ENCODE measurements around the gene UBR4.
"Not testable (repeated sequence)": the region's sequence is repeated elsewhere in the genome, so short reads cannot be mapped to it uniquely, and the experiment has no call there.

The UBR4 gene

DNA sequence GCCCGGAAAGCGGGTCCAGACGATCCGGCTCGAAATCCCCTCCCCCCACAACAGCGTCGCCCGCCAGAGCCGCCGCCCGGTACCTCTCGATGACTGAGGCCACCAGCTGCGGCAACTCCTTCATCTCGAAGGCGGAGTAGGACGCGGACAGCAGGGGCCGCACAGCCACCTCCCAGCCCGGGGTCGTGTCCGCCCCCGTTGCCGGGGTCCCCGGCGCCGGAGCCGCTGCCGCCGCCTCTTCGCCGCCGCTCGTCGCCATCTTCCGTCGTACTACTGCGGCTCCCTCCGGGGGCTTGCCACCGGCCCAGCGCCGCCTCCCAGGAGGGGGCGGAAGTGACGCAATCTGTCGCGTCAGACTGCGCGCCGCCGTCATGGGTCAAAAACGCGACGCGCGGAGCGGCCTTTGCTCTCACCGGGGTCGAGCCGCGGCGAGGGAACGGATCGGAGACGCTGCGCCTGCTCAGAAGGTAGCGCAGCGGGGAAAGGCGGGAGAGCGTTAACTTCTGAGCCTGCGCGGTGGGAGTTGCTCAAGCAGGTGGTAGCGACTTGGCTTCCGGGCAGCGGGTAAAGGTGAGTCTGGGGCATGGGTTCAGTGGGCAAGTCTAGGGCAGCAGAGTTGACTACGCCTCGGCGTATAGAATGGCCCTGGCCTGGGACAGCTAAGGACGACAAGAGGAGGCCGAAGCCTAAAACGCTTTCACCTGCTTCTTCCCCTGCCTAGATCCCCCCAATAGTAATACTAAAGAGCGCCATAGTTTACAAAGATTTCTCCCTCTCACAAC lies at the start of gene UBR4:
Gene UBR4 (minus strand): TSS at position 277 of the 782 bp plus-strand sequence. CDS start 18 bp downstream, at position 259.
- no peaks in the 10 kb centered on the region for H3K9me3 ChIP-seq (ENCODE audit: low read depth, low read length)
- H3K27ac ChIP-seq: peak within 1 kb of the TSS; percentile 77
- H3K4me3 ChIP-seq: peak within 1 kb of the TSS; percentile 90
- H3K9ac ChIP-seq (ENCODE audit: insufficient read length): peak within 1 kb of the TSS; percentile 95
- H3K36me3 ChIP-seq (ENCODE audit: insufficient read depth, low read length): peaks cover 31% of the 10 kb centered on the region
- peak; percentile 44 for DNase-seq (ENCODE audit: low read depth, low spot score)
- no peak for TF ChIP-seq EZH2 (IDR thresholded peaks at IDR 0.05)
- TF ChIP-seq POLR2AphosphoS5 (IDR thresholded peaks at IDR 0.05; ENCODE audit: borderline replicate concordance, low read depth, low read length): peak; percentile 94; the same call in 1 of the 2 replicates
- TF ChIP-seq FOXP2 (optimal IDR thresholded peaks at IDR 0.05; ENCODE audit: control extremely low read depth, extremely low read length, insufficient read depth): peak; percentile 66

DNA sequence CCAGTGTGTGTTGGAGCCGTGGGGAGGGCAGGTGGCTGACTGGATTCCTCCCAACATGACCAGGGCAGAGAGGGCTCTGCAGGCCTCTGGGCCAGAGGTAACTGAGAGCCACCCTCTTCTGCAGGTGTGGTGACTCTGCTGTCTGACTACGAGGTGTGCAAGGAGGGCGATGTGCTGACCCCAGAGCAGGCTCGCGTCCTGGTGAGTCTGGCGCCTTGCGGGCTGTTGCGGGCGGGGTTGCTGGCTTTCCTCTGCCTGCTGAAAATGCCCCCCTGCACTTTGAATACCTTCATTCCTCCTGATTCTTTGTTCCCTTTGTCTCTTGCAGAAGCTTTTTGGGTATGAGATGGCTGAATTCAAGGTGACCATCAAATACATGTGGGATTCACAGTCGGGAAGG lies 48.3 kb upstream of the UBR4 start:
- no peak overlapping the region for H3K27ac ChIP-seq
- peaks cover 67% of the 10 kb centered on the region for H3K36me3 ChIP-seq (ENCODE audit: insufficient read depth, low read length)
- no peak overlapping the region for H3K9ac ChIP-seq (ENCODE audit: insufficient read length)
- no peaks in the 10 kb centered on the region for H3K9me3 ChIP-seq (ENCODE audit: low read depth, low read length)
- TF ChIP-seq POLR2AphosphoS5 (IDR thresholded peaks at IDR 0.05; ENCODE audit: borderline replicate concordance, low read depth, low read length) (no peak; the same call in 1 of the 2 replicates), FOXP2 (optimal IDR thresholded peaks at IDR 0.05; ENCODE audit: control extremely low read depth, extremely low read length, insufficient read depth) (no peak), EZH2 (IDR thresholded peaks at IDR 0.05) (no peak)
- DNase-seq (ENCODE audit: low read depth, low spot score): no peak
- H3K4me3 ChIP-seq: no peak overlapping the region

DNA sequence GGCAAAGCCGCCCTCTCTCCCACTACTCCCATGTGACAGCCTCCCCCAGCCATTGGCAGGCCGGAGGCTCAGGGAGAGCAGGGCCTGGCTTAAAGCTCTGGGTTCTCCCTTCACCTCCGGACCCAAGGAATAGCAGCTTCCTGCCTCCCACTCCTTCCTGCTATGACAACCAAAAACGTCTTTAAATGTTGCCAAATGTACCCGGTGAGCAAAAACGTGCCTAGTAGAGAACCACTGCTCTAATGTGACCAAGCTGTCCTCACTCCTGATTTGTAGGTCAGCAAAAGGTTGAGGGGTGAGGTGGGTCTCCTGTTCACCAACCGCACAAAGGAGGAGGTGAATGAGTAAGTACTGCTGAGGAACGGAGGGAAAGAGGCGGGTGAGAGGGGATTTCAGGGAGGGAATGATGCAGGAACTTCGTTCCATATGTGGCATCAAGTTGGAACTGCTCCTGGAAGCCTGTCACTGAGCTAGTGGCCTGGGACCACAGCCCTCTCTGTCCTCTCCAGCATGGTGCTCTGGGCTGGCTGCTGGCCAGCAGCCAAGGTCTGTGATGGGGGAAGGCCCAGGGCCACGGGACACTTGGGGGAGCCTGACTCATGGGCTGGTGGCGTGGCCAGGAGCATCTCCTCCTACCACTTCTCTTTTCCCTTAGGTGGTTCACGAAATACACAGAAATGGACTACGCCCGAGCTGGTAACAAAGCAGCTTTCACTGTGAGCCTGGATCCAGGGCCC lies 47.3 kb upstream of the UBR4 start:
- H3K4me3 ChIP-seq: no peak overlapping the region
- no peak for DNase-seq (ENCODE audit: low read depth, low spot score)
- H3K9ac ChIP-seq (ENCODE audit: insufficient read length): no peak overlapping the region
- TF ChIP-seq POLR2AphosphoS5 (IDR thresholded peaks at IDR 0.05; ENCODE audit: borderline replicate concordance, low read depth, low read length): no peak
- peaks cover 67% of the 10 kb centered on the region for H3K36me3 ChIP-seq (ENCODE audit: insufficient read depth, low read length)
- no peaks in the 10 kb centered on the region for H3K9me3 ChIP-seq (ENCODE audit: low read depth, low read length)
- no peak overlapping the region for H3K27ac ChIP-seq

DNA sequence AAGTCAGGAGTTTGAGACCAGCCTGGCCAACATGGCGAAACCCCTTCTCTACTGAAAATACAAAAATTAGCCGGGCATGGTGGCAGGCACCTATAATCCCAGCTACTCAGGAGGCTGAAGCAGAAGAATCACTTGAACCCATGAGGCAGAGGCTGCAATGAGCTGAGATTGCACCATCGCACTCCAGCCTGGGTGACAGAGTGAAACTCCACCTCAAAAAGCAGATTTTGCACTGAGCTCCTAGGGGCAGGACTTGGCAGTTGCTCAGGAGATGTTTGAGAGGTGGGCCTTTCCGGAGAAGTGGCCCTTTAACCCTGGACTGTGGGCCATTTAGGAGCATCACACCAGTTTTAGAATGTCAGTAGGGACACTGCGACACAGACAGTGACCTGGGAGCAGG lies 46.2 kb upstream of the UBR4 start:
- peaks cover 67% of the 10 kb centered on the region for H3K36me3 ChIP-seq (ENCODE audit: insufficient read depth, low read length)
- H3K9ac ChIP-seq (ENCODE audit: insufficient read length); H3K27ac ChIP-seq; H3K9me3 ChIP-seq (ENCODE audit: low read depth, low read length); DNase-seq (ENCODE audit: low read depth, low spot score); H3K4me3 ChIP-seq: not testable (repeated sequence)

DNA sequence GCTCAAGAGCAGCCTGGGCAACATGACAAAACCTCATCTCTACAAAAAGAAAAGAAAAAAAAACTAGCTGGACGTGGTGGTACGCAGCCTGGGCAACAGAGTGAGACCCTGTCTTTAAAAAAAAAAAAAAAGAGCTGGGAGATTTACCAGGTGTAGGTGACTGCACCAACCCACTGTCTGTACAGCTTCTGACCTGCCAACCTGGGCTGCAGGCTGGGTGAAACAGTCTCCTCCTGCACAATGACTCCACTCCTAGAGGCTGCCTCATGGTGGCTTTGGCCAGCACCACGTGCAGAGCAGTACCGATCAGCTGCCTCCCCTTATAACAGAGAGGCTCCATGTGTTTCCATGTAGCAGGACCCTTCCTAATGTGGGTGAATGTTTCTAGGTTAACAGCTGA lies 45.2 kb upstream of the UBR4 start:
- Histone ChIP-seq H3K27ac (no peak overlapping the region), H3K4me3 (no peak overlapping the region), H3K9ac (ENCODE audit: insufficient read length) (no peak overlapping the region), H3K36me3 (ENCODE audit: insufficient read depth, low read length) (peaks cover 65% of the 10 kb centered on the region), H3K9me3 (ENCODE audit: low read depth, low read length) (no peaks in the 10 kb centered on the region)
- DNase-seq (ENCODE audit: low read depth, low spot score): no peak
- TF ChIP-seq FOXP2 (optimal IDR thresholded peaks at IDR 0.05; ENCODE audit: control extremely low read depth, extremely low read length, insufficient read depth) (no peak), EZH2 (IDR thresholded peaks at IDR 0.05) (no peak), POLR2AphosphoS5 (IDR thresholded peaks at IDR 0.05; ENCODE audit: borderline replicate concordance, low read depth, low read length) (no peak)

DNA sequence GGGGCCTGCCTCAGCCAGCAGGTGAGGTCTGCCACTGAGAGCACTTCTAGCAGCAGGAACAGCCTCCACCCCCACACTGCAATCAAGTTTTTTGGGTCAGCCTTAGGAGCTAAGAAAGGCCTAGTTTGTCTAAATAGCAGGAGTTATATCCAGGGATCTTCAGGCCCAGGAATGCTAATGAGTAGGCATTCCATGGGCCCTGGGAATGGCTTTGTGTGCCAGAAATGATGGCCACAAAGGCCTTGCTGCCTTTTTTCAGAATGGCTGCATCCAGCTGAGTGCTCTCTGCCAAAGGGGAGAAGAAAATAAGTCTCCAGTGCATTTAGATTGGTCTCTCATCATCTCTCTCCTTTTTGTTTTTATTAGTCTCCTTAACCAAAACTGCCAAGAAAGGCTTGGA lies 44.4 kb upstream of the UBR4 start:
- no peak for TF ChIP-seq POLR2AphosphoS5 (IDR thresholded peaks at IDR 0.05; ENCODE audit: borderline replicate concordance, low read depth, low read length)
- TF ChIP-seq FOXP2 (optimal IDR thresholded peaks at IDR 0.05; ENCODE audit: control extremely low read depth, extremely low read length, insufficient read depth): no peak
- no peak for TF ChIP-seq EZH2 (IDR thresholded peaks at IDR 0.05)
- Histone ChIP-seq H3K4me3 (no peak overlapping the region), H3K9me3 (ENCODE audit: low read depth, low read length) (no peaks in the 10 kb centered on the region), H3K9ac (ENCODE audit: insufficient read length) (no peak overlapping the region), H3K36me3 (ENCODE audit: insufficient read depth, low read length) (peaks cover 56% of the 10 kb centered on the region), H3K27ac (no peak overlapping the region)
- DNase-seq (ENCODE audit: low read depth, low spot score): no peak

DNA sequence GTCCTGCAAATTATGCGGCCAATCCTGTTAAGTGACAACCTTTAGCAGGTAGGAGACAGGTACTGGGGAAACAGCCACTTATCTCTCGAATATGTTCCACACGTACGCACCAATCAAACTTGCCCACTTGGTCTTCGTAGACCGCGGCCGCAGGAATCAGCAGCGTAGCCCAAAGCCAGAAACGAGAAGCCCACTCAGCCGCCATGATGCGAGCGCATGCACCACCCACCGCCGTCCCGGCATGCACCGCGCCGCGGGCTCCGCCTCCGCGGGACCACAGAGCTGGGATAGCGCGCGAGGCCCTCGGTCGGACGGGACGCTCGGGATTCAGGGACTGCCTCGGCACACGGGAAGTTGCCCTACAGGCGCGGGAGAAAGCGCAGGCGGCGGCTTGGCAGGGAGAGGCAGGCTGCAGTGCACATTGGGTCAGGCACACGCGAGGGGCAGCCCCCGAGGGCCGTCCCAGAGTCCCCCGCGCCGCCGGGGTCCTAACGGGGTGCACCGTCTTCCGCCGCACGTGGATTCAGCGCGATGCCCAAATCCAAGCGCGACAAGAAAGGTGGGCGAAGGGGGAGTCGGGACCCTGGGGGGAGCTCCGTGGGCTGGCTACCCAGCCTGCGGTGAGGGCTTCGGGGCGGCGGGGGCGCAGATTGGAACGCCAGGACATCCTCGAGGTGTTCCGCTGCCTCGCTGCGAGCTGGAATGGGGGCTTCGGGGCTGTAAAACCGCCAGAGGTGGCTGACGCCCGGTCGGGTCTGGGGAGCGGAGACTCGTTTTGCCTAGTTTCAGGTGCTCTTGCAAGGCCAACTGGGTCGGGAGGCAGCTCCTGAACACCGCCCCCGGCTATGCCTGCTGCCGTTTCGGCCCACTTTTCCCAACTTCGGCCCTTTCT lies 41.5 kb upstream of the UBR4 start, which contains the start of the genes EMC1 and MRTO4:
Gene EMC1 (minus strand): TSS at position 220 of the 892 bp plus-strand sequence. CDS start 15 bp downstream, at position 205.
Gene MRTO4 (plus strand): TSS at position 501 of the 892 bp plus-strand sequence. CDS start 31 bp downstream, at position 532.
- DNase-seq (ENCODE audit: low read depth, low spot score): peak; percentile 14
- peak within 1 kb of the TSS; percentile 95 for H3K4me3 ChIP-seq
- peak within 1 kb of the TSS; percentile 98 for H3K9ac ChIP-seq (ENCODE audit: insufficient read length)
- peak; percentile 95 for TF ChIP-seq POLR2AphosphoS5 (IDR thresholded peaks at IDR 0.05; ENCODE audit: borderline replicate concordance, low read depth, low read length)
- peak; percentile 81 for TF ChIP-seq FOXP2 (optimal IDR thresholded peaks at IDR 0.05; ENCODE audit: control extremely low read depth, extremely low read length, insufficient read depth)
- TF ChIP-seq EZH2 (IDR thresholded peaks at IDR 0.05): no peak
- peaks cover 29% of the 10 kb centered on the region for H3K36me3 ChIP-seq (ENCODE audit: insufficient read depth, low read length)
- no peaks in the 10 kb centered on the region for H3K9me3 ChIP-seq (ENCODE audit: low read depth, low read length)
- H3K27ac ChIP-seq: peak within 1 kb of the TSS; percentile 96

All from SK-N-MC (cell line).